ENCODE results near the gene RETN.

The RETN gene, protein sequence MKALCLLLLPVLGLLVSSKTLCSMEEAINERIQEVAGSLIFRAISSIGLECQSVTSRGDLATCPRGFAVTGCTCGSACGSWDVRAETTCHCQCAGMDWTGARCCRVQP

DNA sequence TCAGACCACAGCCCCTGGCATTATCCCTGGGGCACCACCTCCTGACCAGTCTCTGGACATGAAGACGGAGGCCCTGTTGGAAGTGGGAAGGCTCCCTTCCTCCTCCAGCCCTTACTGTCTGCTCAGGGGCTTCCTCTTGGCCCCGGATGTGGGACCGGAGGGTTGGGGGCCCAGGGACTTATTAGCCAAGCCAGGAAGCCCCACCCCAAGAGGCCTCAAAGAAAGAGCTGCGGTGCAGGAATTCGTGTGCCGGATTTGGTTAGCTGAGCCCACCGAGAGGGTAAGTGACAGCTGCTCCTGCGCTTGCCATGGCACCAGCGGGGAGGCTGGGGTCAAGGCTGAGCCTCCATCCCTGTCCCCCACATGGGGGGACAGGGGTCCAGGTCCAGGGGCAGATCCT lies at the start of gene RETN:
RETN (plus strand) TSS at position 208 of the 400 bp plus-strand sequence. CDS start 278 bp downstream, outside the sequence.
- DNase-seq (ENCODE audit: low read depth): no peak

DNA sequence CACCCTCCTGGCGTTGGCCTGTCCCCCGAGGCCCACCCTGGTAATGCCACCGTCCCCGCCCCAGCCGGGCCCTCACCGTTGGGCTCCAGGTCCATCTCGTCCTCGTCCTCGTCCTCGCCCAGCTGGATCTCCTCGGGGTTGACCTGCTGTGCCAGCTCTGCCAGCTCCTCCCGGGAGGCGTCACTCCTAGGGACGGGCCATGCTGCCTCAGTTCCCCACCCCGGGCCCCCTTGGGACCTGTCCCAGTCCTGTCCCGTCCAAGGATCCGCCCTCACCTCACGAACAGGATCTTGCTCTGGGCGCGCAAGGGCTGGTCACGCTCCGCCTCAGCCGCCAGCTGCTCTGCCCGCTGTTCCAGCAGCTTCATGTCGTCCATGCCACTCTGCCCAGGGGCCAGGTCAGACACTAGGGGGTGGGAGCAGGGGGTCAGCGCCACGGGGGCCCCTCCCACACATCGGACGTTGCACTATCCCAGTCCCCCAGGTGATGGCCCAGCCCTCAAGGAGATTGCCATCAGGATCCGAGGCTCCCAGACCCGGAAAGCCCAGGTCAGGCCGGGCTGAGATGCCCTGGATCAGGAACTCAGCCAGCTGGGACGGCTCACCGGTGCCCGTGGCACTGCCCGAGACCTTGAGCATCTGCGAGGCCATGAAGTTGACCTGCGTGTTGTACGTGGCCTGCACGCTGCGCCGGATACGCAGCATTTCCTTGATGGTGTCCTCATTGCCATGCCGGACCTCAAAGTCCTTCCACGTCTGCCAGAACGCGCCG lies 49.0 kb upstream of the RETN start:
- no peak for DNase-seq (ENCODE audit: low read depth)

DNA sequence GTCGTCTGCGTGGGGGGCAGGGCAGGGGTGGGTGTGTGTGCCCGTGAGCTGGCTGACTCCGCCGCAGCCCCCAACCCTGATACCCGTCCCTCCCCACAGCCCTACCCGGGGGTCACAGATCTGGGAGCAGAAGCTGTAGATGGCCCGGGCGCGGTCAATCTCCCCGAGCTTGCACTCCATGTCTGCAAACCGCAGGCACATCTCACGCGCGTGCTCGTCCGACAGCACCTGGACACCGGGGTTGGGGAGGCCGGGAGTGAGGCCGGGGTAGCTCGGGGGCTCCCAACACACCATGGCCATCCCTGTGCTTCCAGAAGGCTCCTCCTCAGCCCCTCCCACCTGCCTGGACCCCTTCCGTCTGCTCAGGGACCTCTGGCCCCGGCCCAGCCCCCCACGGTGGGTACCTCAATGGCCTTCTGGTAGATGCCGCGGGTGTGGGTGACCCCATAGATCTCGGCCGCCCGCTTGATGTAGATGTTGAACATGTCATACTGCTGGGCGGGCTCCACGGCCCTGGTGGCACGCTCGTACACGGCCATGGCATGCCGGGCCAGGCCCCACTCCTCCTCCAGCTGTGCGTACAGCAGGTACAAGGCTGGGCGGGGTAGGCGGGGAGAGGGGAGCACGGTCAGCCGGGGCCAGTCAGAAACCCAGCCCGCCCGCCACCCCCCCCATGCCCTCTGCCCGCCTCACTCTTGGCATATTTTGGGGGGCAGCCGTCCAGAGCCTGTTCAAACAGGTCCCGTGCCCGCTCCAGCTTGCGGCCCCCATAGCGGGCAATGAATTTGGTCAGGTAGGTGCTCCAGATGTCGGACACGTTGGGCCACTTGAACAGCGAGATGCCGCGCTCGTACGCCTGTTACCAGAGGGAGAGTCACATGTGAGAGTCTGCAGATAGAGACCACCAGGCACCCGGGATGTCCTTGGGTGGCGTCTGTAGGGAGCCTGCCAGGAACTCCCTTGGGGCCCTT lies 48.1 kb upstream of the RETN start:
- no peak for DNase-seq (ENCODE audit: low read depth)

DNA sequence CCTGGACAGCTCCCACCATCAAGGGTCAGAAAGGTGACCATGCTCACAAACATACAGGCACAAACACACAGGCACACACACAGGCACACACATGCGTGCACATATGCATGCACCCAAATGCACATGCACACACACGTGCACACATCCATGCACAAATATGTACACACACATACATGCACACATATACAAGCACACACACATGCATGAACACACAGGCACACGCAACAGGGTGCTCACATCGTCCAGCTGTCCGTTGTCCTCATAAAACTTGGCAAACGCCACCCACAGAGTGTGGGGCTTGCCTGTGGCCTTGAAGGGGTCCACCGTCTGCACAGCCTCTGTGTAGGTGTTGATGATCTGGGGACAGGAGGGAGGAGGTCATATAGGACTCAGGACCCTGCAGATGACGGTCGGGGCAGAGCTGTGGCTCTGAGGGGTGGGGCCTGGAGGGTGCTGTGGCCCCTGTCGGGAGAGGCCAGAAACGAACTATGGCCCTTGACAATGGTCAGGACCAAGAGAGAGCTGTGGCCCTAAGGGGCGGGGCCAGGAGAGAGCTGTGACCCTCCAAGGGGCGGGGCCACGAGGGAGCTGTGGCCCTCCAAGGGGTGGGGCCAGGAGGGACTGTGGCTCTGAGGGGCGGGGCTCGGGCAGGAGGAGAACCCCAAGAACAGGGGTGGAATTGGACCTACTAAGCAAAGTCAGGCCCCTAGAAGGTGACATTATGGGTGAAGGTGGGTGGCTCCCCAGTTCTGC lies 45.7 kb upstream of the RETN start:
- DNase-seq (ENCODE audit: low read depth): no peak

DNA sequence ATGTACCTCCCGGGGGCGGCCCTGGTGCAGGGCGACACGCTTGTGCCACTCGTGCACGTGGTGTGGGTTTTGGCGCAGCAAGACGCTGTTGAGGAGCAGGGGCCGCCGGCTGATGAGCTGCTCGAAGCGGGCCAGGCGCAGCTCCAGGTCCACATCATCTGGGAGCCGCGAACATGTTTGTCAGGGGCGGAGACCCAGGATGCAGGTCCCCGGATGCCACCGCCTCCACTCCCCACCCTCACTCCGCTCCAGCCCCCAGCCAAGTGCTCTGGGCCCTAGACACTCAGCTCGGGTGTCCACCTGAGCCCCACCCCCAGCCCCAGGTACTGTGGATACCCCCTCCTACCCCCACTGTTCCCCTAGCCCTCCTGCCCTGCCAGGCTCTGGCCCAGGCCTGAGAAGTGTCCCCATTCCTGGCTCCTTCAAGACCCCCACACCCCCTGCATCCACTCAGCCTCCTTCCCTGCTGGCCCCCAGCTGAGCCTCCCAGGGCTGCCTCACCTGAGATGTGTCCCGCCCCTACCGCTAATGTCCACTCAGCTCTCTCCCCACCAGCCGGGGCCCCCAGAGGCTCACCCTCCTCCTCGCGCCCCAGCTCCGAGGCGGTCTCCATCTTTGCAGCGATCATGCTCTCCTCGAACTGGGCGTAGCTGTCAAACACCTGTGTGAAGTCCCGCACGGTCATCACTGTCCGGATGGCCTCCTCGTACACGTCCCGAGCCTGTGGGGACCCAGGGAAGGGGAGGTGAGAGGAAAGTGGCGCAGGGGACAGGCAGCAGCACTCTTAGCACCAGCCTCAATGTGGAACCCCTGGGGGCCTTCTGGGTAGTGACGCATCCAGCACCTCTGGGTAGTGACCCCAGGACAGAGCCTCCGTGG lies 44.9 kb upstream of the RETN start:
- DNase-seq (ENCODE audit: low read depth): no peak

- DNase-seq (ENCODE audit: low read depth): no peak
Measured at GRCh38 chr19:7624810-7625209, 44.0 kb upstream of the RETN start.

DNA sequence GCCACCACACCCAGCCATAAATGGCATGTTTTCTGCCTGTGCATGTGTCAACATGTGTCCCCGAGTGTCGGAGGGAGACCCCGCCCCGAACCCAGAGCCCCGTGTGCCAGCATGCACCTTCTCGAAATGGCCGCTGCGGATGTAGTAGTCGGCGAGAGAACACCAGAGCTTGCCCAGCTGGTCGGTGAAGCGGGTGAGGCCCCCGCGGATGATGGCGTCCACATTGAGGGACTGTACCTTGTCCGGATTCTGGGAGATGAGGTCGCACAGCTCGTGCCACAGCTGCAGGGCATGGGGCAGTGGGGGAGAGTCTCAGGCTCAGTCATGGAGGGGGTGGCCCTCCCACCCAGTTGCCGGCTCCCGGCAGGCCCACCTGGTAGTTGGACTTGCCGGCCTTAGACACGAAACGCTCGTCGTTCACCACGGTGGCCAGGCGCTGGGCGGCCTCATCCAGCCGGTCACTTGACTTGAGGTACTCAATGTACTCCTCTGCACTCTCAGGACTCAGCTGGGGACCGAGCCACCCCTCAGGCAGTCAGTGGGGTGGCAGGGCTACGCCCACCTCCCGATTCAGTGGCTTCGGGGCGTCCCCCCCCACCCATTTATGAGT lies 43.0 kb upstream of the RETN start:
- no peak for DNase-seq (ENCODE audit: low read depth)

DNA sequence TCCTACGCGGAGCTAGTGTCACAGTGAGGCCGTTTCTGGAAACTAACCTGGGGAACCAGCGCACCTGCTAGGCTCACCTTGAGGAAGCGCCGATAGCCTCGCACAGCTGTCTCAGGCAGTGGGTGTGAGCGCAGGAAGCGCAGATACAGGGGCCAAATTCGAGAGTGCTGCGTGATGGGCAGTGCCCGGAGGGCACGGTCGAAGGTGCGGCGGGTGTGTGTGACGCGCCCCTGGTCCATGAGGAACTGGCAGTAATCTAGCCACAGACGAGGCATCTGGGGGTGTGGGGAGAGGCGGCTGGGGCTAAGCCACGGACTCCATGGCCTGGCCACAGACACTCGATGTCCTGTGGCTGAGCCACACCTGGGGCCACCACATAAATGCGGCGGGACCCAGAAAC lies 41.7 kb upstream of the RETN start:
- no peak for DNase-seq (ENCODE audit: low read depth)

DNA sequence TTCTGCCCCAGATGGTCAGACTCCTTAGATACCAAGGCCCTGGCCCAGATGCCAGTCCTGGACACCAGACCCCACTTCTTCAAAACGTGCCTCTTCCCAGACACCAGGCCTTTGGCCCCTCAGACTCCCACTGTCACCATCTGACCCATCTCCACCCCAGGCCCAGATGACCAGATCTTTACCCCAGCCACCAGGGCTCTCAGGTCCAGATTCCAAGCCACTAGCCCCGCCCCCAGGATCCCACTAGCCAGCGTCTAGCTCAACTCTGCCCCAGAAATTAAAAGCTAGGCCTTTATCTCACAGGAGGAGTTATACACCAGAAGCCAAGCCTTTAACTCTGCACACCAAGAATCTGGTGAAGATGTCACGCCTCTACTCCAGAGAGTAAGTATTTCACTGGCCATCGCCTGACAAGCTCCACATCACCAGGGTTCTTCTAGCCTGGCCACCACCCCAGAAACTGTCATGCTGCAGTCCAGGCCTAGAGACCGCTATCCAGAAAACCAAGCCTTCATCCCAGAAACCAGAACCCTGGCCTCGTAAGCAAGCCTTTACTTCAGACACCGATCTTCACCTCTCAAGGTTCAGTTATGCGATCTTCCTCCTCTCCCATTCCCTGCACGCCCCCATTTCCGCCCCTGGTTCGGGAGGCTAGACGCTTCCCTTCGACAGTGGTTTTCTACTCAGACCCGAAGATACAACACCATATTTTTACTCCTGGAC lies 40.1 kb upstream of the RETN start:
- no peak for DNase-seq (ENCODE audit: low read depth)

- peak; percentile 98 for DNase-seq (ENCODE audit: low read depth)
Measured at GRCh38 chr19:7629347-7630054, 39.3 kb upstream of the RETN start, which contains the start of the genes PET100 and XAB2. PET100 (plus strand) TSS chr19:7629793; CDS start chr19:7629834, 41 bp downstream. XAB2 (minus strand) TSS chr19:7629545; CDS start chr19:7629527, 18 bp downstream.

DNA sequence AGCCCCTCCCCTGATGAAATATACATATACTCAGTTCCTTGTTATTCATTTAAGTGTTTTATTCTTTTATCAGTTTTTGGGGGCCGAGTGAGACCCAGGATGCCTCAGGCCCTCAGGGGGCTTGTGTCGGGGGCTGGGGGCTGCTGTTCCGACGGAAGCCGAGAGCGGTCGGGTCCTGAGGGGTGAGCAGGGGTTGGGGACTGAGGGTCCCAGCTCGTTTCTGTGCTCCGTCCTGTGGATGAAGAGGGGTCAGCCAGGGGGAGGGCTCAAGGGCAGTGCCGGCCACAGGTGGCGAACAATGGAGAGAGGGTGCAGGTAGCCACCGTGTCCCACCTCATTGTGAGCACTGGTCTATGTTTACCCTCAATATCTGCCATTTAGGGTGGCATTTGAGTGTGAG lies 37.3 kb upstream of the RETN start:
- no peak for DNase-seq (ENCODE audit: low read depth)

GRCh38 chr19:7632340-7633203 lies 36.3 kb upstream of the RETN start:
- no peak for DNase-seq (ENCODE audit: low read depth)

GRCh38 chr19:7633698-7634097 lies 35.2 kb upstream of the RETN start, which contains the start of gene PCP2:
PCP2 (minus strand) TSS chr19:7633719; CDS start chr19:7633457, 262 bp downstream.
- no peak for DNase-seq (ENCODE audit: low read depth)

DNA sequence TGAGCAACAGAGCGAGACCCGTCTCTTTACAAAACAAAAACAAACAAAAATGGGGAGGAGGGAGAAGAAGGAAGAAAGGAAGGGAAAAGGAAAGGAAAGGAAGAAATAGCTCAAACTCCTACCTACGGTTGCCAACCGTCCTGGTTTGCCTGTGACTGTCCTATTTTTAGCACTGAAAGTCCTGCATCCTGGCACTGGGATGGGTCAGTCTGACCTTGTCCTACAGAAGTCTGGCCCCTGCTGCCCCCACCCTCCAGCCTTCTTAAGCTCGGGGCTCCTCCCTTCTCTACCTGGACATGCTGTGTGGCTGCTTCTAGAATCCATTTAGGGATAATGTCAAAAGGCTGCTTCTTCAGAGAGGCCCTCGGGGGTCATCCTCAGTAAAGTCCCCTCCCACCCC lies 33.2 kb upstream of the RETN start:
- DNase-seq (ENCODE audit: low read depth): no peak

- no peak for DNase-seq (ENCODE audit: low read depth)
Measured at GRCh38 chr19:7636317-7636690, 32.5 kb upstream of the RETN start.

DNA sequence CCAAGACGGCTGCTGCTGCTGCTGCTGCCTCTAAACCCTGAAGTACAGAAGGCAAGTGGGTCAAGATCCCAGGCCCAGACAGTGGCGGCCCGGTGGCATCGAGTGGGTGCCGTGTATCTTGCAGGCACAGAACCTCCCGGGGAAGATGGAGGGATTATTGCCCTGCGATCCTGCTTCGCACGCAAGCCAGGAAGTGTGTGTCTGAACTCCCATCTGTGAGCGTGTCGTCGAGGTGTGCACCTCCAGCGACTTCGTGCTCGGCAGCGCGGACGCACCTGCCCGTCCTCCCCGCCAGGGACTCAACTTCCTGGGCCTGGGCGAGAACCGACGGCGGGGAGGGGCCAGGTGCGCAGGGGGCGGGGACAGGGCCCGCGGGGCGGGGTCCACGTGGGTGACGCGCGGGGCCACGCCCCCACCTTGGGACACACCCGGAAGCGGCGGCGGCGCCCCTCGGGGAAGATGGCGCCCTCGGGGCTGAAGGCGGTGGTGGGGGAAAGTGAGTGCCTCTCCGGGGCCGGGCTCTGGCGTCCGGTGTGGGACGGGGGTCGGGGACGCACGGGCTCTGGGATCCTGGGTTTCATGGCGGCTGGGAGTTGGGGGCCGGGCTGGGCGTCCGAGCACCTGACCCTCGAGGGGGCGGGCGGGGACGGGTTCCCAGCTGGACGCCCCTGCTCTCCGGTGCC lies 32.0 kb upstream of the RETN start, which contains the start of gene STXBP2:
STXBP2 (plus strand) TSS at position 420 of the 683 bp plus-strand sequence; CDS start at position 460, 40 bp downstream.
- DNase-seq (ENCODE audit: low read depth): no peak

Data from fibroblast of gingiva (primary cell).